KMS-11 (cell line): ENCODE results near the gene RASGEF1B.

ENCODE experiments used
- H2AFZ ChIP-seq: fragments of 200-600 bp; sonication (generic); 2 replicates; pipeline ENCODE4 v1.6.1; 2016; ENCODE audit warnings: antibody characterized with exemption, mixed run types, low read depth
- H3K27ac ChIP-seq: fragments of 200-600 bp; sonication (generic); 2 replicates; pipeline ENCODE4 v1.6.1; 2016; ENCODE audit warnings: mild to moderate bottlenecking, mixed run types
- H3K27me3 ChIP-seq: fragments of 200-600 bp; sonication (generic); 2 replicates; pipeline ENCODE4 v1.6.1; 2017; ENCODE audit warnings: mild to moderate bottlenecking, low read depth, mixed run types, moderate library complexity; ENCODE audit not compliant: insufficient read depth
- H3K36me3 ChIP-seq: fragments of 200-600 bp; sonication (generic); 2 replicates; pipeline ENCODE4 v1.6.1; 2017; ENCODE audit warnings: mild to moderate bottlenecking, mixed run types; ENCODE audit not compliant: insufficient read depth
- H3K4me1 ChIP-seq: fragments of 200-600 bp; sonication (generic); 2 replicates; pipeline ENCODE4 v1.6.1; 2016; ENCODE audit warnings: mild to moderate bottlenecking, low read depth, mixed run types; ENCODE audit not compliant: poor library complexity, severe bottlenecking
- H3K4me2 ChIP-seq: fragments of 200-600 bp; sonication (generic); 2 replicates; pipeline ENCODE4 v1.7.0; 2016; ENCODE audit warnings: mild to moderate bottlenecking, mixed run types
- H3K4me3 ChIP-seq: fragments of 200-600 bp; sonication (generic); IDR thresholded peaks from 2 replicates; pipeline ENCODE4 v1.6.1; 2017; ENCODE audit warnings: low read depth, low read length, mixed read lengths; ENCODE audit not compliant: insufficient read depth
- H3K79me2 ChIP-seq: fragments of 200-600 bp; sonication (generic); 2 replicates; pipeline ENCODE4 v1.6.1; 2016; ENCODE audit warnings: low read depth, mixed run types; ENCODE audit not compliant: insufficient read depth
- H3K9ac ChIP-seq: fragments of 200-600 bp; sonication (generic); 2 replicates; pipeline ENCODE4 v1.6.1; 2016; ENCODE audit warnings: mild to moderate bottlenecking, mixed run types
- H4K20me1 ChIP-seq: fragments of 200-600 bp; sonication (generic); 2 replicates; pipeline ENCODE4 v1.6.1; 2016; ENCODE audit warnings: mild to moderate bottlenecking, mixed run types; ENCODE audit not compliant: insufficient read depth
- TF ChIP-seq, protein P1 (sequence below): fragments of 200-600 bp; sonication (generic); conservative IDR thresholded peaks from 2 replicates; pipeline ENCODE4 v1.6.1; 2017; ENCODE audit warnings: low read depth, mild to moderate bottlenecking, antibody characterized with exemption, low read length, moderate library complexity, mixed read lengths

Gene RASGEF1B

GRCh38 chr4:81424816-81425755 is 46.6 kb downstream of the RASGEF1B start:
- Histone ChIP-seq H3K27me3 (no peaks in the 10 kb centered on the region), H4K20me1 (no peaks in the 10 kb centered on the region), H3K79me2 (no peaks in the 10 kb centered on the region), H3K9ac (no peak overlapping the region), H3K4me1 (no peaks in the 10 kb centered on the region), H2AFZ (no peak overlapping the region), H3K36me3 (no peaks in the 10 kb centered on the region; the same call in 1 of the 2 replicates), H3K4me2 (no peak overlapping the region), H3K27ac (no peak overlapping the region), H3K4me3 (no peak overlapping the region)
- TF ChIP-seq, protein P1, sequence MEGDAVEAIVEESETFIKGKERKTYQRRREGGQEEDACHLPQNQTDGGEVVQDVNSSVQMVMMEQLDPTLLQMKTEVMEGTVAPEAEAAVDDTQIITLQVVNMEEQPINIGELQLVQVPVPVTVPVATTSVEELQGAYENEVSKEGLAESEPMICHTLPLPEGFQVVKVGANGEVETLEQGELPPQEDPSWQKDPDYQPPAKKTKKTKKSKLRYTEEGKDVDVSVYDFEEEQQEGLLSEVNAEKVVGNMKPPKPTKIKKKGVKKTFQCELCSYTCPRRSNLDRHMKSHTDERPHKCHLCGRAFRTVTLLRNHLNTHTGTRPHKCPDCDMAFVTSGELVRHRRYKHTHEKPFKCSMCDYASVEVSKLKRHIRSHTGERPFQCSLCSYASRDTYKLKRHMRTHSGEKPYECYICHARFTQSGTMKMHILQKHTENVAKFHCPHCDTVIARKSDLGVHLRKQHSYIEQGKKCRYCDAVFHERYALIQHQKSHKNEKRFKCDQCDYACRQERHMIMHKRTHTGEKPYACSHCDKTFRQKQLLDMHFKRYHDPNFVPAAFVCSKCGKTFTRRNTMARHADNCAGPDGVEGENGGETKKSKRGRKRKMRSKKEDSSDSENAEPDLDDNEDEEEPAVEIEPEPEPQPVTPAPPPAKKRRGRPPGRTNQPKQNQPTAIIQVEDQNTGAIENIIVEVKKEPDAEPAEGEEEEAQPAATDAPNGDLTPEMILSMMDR = no peak

DNA sequence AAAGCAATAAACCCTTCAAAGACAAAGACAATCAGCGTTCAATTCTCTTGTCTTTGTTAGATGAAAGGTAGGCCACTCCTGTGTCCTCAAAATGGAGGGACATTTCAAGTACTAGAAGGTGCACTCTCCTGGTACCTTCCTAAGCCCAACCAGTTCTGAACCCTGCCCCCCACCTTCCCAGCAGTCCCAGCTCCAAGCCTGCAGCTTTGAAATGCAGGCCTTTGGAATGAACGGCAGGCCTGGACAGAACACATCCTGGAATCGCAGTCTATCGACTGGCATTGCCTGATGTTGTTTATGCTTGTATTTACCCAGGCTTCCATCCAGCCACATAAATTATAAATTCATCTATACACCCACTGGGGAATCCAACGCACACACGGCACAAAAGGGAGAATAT is 47.4 kb downstream of the RASGEF1B start:
- Histone ChIP-seq H2AFZ (no peak overlapping the region), H3K4me3 (no peak overlapping the region), H3K4me2 (no peak overlapping the region), H3K27me3 (no peaks in the 10 kb centered on the region), H3K9ac (no peak overlapping the region), H3K27ac (no peak overlapping the region), H3K79me2 (no peaks in the 10 kb centered on the region), H3K4me1 (no peaks in the 10 kb centered on the region), H3K36me3 (no peaks in the 10 kb centered on the region; the same call in 1 of the 2 replicates), H4K20me1 (no peaks in the 10 kb centered on the region)
- TF ChIP-seq, protein P1 = no peak

- H3K4me1 ChIP-seq = no peaks in the 10 kb centered on the region
- TF ChIP-seq, protein P1 = no peak
- H3K9ac ChIP-seq = no peak overlapping the region
- H3K4me2 ChIP-seq = no peak overlapping the region
- no peaks in the 10 kb centered on the region; the same call in 1 of the 2 replicates for H3K36me3 ChIP-seq
- no peaks in the 10 kb centered on the region for H4K20me1 ChIP-seq
- H3K27me3 ChIP-seq = no peaks in the 10 kb centered on the region
- H2AFZ ChIP-seq = no peak overlapping the region
- no peak overlapping the region for H3K27ac ChIP-seq
- H3K79me2 ChIP-seq = no peaks in the 10 kb centered on the region
- H3K4me3 ChIP-seq = no peak overlapping the region
Measured at GRCh38 chr4:81422595-81422994, 49.1 kb downstream of the RASGEF1B start.

GRCh38 chr4:81421346-81422218 is 50.1 kb downstream of the RASGEF1B start:
- Histone ChIP-seq H2AFZ (no peak overlapping the region), H3K4me1 (no peaks in the 10 kb centered on the region), H3K27me3 (no peaks in the 10 kb centered on the region), H3K9ac (no peak overlapping the region), H3K36me3 (no peaks in the 10 kb centered on the region; the same call in 1 of the 2 replicates), H3K4me3 (no peak overlapping the region), H4K20me1 (no peaks in the 10 kb centered on the region), H3K27ac (no peak overlapping the region), H3K4me2 (no peak overlapping the region), H3K79me2 (no peaks in the 10 kb centered on the region)
- TF ChIP-seq, protein P1 = no peak
